GM12891 (cell line): Measurements from ENCODE around the gene GRIN2D.
"Not testable (repeated sequence)": the region's sequence is repeated elsewhere in the genome, so short reads cannot be mapped to it uniquely, and the experiment has no call there.

Experiments used
- DNase-seq: peaks from one replicate; pipeline ENCODE4 v3.0.0; 2011; ENCODE audit warnings: low spot score; ENCODE audit not compliant: insufficient read length
- FAIRE-seq: peaks from 2 replicates; lab custom pipeline; 2011; peaks lifted over from hg19 to GRCh38; lab: Jason Lieb, UNC
- PAX5 ChIP-seq: IDR thresholded peaks from 2 replicates; pipeline ENCODE4 v1.6.1; 2011; ENCODE audit warnings: low read length, moderate library complexity, mild to moderate bottlenecking; ENCODE audit not compliant: insufficient read depth, severe bottlenecking
- POLR2A ChIP-seq: IDR thresholded peaks from 2 replicates; pipeline ENCODE4 v1.6.1; 2011; ENCODE audit warnings: low read depth, low read length, control low read depth
- POLR2AphosphoS5 ChIP-seq: IDR thresholded peaks from 2 replicates; pipeline ENCODE4 v1.6.1; 2011; ENCODE audit warnings: low read depth, low read length, control low read depth
- POU2F2 ChIP-seq: IDR thresholded peaks from 2 replicates; pipeline ENCODE4 v1.6.1; 2011; ENCODE audit warnings: low read depth, mild to moderate bottlenecking, control low read depth, low read length, moderate library complexity
- SPI1 ChIP-seq: IDR thresholded peaks from 2 replicates; pipeline ENCODE4 v1.6.1; 2011; ENCODE audit warnings: low read depth, low read length, control low read depth
- TAF1 ChIP-seq: IDR thresholded peaks from 2 replicates; pipeline ENCODE4 v1.6.1; 2011; ENCODE audit warnings: low read depth, low read length, control low read depth

GRIN2D gene

DNA sequence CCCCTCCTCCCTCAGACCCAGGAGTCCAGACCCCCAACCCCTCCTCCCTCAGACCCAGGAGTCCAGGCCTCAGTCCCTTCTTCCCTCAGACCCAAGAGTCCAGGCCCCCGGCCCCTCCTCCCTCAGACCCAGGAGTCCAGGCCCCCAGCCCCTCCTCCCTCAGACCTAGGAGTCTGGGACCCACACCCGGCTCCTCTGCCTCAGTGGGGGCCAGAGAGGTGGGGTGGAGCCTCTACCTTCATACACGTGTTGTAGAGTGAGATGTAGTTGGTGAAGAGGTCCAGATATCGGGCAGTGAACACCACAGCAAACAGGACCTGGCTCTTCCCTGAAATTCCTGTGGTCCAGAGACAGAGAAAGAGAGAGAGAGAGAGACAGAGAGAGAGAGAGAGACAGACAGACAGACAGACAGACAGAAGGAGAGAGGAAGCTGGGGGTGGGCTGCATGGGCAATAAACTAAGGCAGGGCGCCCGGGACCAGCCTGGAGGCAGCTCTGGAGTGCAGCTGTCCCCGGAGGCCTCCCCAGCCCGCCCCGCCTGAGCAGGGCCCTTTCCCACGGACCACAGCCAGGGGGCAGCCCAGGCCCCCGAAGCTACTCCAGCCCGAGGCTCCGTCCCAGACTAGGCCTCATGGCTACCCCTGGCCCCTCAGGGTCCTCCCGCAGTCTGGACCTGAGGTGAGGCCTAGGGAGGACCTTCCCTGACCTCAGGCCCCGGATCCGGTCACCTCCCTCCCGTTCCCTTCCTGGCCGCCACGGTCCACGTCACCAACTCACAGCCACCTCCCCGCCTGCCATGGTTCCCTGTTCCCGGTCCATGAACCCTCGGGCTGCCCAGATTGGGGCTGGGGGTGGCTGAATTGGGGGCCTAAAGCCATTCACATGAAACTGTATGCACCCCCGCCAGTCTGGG, 3.0 kb upstream of the GRIN2D start:
- DNase-seq: peak; percentile 67
- peak; percentile 59; the same call in 1 of the 2 replicates for TF ChIP-seq TAF1
- no peak; the same call in 1 of the 2 replicates for TF ChIP-seq POLR2AphosphoS5
- 0 out of 2 replicates have a peak, but pooled peaks have one; percentile 14 for TF ChIP-seq POLR2A
- no peak for TF ChIP-seq PAX5
- TF ChIP-seq POU2F2: no peak
- TF ChIP-seq SPI1: no peak
- peak; percentile 85 for FAIRE-seq

DNA sequence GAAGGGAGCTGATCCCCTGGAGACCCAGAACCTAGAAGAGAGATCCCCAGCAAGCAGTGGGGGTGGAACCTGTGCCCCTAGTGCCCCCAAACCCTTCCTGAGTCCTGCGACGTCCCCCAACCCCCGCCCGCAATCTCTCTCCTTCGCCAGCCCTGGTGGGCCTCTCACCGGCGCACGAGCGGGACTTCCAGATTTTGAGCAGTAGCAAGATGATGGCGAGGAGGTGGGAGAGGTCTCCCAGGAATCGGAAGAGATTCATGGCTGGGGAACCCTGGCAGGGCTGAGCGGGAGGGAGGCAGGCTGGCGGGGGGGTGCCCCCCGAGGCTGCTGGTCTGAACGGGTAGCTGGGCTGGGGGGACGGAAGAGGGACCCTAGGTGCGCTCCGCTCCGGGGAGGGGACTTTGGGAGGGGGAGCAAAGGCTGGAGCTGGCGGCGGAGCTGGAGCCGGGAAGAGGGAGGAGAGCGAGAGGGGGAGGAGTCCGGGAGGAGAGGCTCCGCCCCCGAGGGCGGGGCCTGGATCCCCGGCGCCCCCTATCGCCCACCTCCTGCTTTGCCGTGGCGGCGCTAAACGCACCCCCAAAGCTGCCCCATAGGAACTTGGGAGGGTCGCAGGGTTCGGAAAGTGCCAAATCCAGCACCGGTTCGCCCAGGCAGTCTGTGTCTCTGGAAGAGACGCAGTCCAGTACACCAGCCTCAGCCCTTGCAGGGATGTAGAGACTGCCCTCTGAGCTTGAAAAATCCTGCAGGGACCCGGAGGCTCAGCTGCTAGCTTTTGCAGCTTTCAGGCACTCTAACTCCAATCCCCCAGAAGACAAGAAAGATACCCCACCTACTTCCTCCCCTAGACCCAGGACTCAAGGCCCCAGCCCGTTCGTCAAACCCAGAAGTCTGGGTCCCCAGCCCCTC, 2.1 kb upstream of the GRIN2D start, which contains the start of gene KDELR1:
Gene KDELR1, minus strand, starts transcription at position 452 of the 906 bp plus-strand sequence. Its CDS starts 193 bp downstream, at position 259.
- peak; percentile 86 for FAIRE-seq
- peak; percentile 85 for DNase-seq
- 0 out of 2 replicates have a peak, but pooled peaks have one; percentile 26 for TF ChIP-seq POU2F2
- TF ChIP-seq POLR2AphosphoS5: no peak
- TF ChIP-seq POLR2A: no peak

DNA sequence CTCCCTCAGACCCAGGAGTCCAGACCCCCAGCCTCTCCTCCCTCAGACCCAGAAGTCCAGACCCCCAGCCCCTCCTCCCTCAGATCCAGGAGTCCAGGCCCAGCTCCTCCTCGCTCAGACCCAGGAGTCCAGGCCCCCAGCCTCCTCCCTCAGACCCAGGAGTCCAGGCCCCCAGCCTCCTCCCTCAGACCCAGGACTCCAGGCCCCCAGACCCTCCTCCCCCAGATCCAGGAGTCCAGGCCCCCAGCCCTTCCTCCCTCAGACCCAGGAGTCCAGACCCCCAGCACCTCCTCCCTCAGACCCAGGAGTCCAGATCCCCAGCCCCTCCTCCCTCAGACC, 1.5 kb upstream of the GRIN2D start:
- FAIRE-seq, DNase-seq: not testable (repeated sequence)

DNA sequence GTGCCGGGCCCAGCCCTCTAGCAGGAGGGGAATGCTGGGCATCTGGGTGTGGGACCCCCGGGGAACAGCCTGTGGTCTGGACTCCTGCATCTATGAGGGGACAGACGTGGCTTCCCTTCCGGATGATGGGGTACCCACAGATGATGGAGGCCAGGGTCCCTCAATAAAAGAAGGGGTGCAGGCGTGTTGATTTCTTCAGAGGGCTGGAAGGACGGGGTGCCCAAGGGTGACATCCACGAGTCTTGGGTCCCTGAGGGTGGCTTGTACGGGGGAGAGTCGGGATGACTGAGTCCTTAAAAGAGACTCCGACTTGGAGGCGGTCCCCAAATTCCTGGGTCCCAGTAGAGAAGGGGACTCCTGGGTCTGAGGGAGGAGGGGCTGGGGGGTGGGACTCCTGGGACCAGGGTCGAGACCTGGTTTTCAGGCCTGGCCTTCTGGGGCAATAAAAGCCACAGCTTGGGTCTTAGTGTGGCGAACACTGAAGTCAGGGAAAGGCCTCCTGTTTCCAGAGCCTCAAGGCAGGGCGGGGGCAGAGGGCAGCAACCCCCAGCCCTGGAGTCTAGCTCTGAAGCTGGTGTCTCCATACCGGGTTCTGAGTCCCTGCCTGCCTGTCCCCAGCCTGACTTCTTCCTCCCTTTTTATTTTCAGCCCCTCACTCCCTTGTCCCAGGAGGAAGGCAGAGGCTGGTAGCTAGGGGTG, 459 bp upstream of the GRIN2D start:
- FAIRE-seq (no peak), DNase-seq (no peak)
- no peak for TF ChIP-seq POLR2AphosphoS5
- no peak for TF ChIP-seq POU2F2
- TF ChIP-seq TAF1: no peak
- TF ChIP-seq SPI1: no peak
- no peak for TF ChIP-seq PAX5
- TF ChIP-seq POLR2A: no peak

DNA sequence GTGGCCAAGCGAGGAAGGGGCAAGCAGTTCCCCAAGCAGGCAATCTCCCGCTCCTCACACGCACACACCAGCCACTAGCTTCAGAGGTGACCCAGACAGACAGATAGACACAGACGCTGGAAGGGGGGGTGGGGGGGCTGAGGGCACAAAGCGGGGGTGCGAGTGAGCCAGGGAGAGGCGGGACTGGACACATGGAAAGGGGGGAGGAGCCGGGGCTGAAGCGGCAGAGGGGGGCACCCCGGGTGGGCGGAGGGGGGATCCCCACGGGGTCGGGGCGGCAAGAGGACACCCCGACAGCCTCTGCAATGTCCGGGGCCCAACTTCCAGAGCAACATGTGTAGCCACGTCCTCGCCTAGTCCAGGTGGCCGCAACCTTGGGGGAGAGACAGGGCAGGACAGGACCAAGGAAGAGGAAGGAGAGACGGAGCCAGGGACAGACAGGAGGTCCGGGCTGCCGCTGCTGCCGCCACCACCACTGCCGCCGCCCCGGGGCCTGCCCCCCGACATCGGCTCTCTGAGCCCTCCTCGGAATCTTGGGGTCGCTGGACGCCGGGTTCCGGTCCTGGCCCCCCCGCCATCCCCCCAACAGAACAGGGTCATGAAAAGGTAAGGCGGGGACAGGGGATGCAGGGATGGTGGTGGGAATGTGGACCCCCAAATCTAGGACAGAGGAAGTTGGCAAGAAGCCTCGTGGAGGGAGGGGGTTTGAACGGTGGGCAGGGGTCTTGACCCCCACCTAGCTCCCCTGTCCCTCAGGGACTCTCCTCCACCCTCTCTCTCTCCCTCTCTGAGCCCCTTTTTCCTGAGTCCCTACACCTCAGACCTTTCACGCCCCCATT, 1.1 kb downstream of the GRIN2D start:
- DNase-seq (no peak), FAIRE-seq (no peak)
- no peak for TF ChIP-seq POLR2AphosphoS5
- no peak for TF ChIP-seq POU2F2
- no peak for TF ChIP-seq SPI1
- TF ChIP-seq POLR2A: no peak
- TF ChIP-seq PAX5: no peak
- TF ChIP-seq TAF1: no peak

DNA sequence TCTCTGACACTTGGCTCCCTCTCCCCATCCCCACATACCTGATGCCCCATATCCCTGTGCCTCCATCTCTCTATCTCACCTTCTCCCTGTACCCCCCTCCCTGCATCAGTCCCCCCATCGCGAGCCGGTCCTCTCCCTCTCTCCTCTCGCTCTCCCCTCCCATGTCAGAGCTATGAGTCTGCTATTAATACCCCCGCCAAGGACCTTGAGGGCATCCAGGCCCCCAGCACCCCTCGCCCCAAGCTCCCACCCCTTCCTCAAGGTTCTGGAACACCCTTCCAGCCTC, 1.6 kb downstream of the GRIN2D start:
- DNase-seq: no peak
- TF ChIP-seq POLR2AphosphoS5 (no peak), POU2F2 (no peak), SPI1 (no peak), POLR2A (no peak), TAF1 (no peak), PAX5 (no peak)
- FAIRE-seq: no peak

DNA sequence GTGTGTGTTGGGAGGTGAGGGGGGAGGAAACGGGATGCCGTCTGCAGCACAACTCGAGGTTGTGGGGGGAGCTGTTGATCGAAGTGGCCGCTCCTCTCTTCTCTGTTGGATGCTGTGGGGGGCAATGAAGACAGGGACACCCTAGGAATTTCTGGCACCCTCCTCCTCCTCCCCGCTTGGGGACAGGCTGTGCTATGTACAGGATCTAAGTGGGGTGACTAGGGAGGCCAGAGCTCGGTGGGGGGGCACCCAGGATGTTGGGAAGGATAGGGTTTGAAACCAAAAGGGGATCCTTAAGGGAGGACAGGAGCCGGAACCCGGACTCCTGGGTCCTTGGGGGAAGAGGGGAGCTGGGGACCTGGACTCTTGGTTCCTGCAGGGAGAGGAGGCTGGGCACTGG, 2.0 kb downstream of the GRIN2D start:
- no peak for DNase-seq
- no peak for FAIRE-seq
- TF ChIP-seq TAF1 (no peak), PAX5 (no peak), POLR2A (no peak), POLR2AphosphoS5 (no peak)

DNA sequence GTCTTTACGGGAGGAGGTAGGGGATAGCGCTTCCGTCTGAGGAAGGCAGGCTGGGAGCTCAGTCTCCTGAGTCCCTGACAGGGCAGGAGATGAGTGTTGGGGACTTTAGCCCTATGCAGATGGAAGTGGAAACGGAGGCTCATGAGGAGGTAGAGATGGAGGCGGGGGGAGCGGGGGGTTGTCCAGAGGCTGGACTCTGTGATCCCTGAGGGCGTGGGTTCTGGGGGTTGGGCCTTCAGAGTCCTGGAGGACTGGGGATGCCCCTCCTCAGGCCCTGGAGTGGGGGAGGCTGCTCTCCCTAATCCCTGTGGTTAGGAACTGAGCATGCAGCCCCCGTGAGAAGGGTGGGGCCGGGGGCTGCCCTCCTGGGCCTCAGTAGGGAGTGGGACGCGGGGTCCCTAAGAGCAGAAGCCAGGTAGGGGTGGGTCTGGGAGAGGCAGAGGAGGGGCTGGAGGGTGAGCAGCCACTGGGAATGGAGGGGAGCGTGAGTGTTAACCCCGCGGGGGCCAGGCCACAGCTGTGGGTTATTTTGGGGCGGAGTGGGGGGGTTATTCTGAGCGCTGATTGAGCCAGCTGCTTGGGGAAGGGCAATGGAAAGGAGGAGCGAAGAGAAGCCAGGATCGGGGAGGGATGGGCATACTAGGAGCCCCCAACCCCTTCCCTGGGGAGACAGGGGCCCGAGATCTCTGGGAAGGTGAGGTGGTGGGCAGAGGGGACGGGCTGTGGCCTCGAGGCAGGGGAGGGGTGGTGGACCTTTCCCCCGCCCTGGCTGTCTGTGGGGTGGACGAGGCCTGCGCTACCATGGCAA, 2.8 kb downstream of the GRIN2D start:
- FAIRE-seq: no peak
- DNase-seq: no peak
- no peak for TF ChIP-seq TAF1

DNA sequence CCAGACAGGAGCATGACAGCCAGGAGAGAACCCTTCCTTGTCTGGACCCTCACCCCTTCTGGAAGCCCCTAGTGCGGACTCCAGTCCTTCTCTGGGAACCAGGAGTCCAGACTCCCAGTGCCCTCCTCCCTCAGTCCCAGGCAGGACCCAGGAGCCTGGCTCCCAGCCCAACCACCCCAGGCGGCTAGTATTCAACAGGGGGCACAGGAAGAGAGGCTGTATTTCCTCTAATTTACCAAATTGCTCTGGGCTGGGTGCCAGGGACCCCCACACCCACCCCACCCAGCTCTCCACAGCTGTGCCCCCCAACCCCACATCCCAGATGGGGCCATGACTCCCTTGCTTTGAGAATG, 3.3 kb downstream of the GRIN2D start:
- no peak for FAIRE-seq
- no peak for DNase-seq
- TF ChIP-seq POLR2A (no peak), POLR2AphosphoS5 (no peak), PAX5 (no peak), SPI1 (no peak), POU2F2 (no peak), TAF1 (no peak)
